Stimulated activated CD8-positive, alpha-beta memory T cell treated with anti-CD3 and anti-CD28 coated beads, Interleukin-4, amount 100 ng/mL, for 24 hours (primary cell): ENCODE data around the gene TCF7L1.

Experiments used
- DNase-seq: peaks from one replicate; pipeline ENCODE4 v3.0.0-alpha.2; 2020; ENCODE audit warnings: low read depth

The TCF7L1 gene

DNA sequence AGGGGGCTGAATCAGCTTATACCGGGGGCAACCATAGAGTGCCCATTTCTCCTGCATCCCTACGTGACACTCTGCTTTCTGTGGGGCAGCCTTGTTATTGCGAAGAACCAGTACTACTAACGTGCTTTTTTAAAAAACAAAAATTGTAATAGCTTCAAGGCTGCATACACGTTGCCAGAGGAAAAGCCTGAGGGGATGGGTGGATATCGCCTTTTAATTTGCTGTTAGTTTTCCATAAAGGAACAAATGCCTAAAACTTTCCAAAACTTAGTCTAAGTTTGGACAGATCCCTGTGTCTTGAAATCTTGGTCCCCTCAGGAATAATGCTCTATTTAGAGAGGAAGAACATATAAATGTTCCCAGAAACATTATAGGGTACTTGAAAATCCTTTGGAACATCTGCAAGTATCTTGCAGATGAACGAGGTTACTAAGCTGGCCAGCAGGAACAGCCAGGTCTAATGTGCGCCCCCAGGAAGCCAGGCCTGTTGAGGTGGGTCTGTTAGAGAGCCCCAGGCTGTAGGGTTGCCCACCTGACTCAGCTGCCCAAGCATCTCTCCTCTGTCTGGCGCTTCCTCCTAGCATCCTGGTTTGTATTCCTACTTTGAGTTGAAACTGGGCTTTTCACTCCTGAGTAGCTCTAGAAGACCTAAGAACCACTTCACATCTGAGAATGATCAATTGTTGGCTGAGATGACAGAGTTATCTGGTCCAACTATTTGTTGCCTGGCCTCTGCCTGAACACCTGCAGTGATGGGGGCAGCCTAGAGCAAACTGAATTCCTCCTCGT lies 97.7 kb downstream of the TCF7L1 start:
- no peak for DNase-seq

DNA sequence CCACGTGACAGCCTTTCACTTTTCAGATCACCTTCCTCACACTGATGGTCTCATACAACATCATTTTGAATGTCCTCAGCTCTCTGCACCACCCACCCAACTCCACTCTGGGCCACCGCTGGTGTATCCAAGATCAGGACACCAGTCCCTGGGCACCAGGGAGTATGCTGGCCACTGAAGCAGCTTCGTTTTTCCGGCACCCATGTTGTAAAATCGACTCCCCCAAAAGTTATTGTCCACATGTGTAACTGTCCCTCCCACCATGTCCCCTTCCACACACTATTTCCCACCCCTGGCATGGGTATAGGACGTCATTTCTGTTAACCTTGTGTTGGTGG lies 98.2 kb downstream of the TCF7L1 start:
- DNase-seq: no peak

DNA sequence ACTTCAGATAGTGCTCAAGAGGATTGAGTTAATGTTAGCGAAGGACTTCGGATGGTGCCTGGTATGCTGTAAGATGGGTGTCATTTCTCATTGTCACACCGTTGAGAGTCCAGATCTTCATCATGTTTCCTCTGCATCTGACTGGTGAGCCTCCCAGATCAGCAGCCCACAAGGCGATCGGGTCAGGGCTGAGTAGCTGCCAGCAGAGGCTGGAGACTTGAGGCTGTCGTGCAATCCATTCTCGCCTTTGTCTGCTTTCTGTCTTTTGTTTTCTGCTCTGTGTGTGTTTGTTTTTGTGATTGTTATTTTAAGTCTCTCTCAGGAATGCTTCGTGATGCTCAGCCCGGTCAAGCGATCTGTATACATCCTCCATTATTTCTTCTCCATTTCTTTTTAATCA lies 98.8 kb downstream of the TCF7L1 start:
- DNase-seq: no peak

DNA sequence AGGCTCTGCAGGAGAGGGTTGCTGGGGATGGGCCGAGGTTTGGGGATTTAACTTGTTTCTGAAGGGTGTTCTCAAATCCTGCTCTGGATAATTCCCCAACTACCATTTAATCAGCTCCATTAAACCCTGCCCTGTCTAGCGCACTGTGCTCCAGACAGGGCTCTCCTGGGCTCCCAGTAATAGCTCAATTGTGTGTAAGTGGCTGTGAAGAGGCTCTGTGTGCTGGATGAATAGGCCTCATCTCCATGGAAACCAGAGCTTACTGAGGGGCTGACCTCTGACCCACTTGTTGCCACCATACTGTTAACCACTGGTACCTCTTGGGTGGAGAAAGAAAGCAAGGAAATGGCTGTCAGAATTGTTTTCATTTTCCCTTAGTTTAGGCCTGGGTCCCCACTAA lies 101.7 kb downstream of the TCF7L1 start:
- DNase-seq: no peak

DNA sequence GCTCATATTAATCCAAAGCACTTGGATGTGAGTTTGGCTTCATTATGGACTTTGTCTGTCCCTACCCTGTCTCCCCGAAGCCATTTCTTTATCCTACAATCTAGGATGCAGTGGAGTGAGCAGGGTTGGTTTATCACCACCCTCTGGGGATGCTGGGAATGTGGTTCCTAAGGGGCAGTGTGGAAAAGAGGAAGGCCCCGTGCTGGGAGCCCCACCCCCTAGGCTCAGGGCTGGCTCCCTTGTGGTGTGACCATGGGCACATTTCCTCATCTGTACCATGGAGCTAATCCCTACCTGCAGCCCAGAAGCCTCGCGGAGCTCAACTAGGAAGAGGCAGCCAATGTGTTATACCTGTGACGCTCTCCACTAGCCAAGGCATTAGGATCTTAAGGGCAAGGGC lies 102.1 kb downstream of the TCF7L1 start:
- no peak for DNase-seq

DNA sequence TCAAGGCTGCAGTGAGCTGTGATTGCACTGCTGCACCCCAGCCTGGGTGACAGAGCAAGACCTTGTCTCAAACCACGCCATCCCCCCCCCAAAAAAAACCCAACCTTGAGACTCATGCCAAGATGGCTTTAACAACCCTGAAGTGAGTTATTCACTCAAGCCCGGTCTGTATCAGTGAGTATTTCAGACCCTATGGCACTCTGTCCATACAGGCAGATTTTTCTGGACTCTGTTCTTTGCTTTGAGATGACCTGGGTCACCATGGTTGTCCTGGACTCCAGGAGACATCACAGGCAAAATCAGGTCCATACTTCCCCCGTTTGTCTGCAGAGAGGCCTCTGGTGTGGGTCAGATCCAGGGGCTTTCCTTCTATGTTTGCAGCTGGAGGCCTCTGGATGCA lies 102.9 kb downstream of the TCF7L1 start:
- no peak for DNase-seq

DNA sequence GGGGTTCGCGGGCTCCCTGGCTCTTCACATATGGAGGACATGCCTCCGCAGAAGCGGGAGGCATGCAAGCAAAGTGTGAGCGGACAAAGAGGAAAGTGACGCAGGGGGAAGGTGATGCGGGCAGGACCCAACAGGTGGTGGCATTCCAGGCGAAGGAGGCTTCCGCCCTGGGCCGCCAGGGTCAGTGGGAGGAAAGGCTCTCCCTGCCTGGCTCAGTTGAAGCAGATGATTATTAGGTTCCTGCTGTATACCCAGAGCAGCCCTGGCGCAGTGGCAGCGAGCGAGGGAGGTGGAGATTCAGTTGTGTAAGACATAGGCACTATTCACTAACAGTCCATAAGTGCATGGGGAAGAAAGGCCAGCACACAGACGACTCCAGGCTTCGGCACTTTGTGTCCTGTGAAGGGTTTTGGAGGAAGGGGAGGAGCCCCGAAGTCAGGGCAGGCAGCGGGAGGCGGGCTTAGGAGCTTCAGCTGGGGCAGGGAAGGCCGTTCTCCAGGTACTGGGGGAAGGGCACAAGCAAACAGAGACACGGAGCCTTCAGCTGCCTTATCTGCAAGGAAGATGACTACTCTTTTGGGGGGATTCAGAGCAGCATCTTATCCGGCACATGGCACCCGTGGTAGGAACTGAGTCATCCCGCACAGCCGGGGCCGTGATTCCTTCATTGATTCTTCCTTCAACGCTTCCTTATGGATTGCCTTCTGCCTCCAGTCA lies 104.8 kb downstream of the TCF7L1 start:
- DNase-seq: no peak

DNA sequence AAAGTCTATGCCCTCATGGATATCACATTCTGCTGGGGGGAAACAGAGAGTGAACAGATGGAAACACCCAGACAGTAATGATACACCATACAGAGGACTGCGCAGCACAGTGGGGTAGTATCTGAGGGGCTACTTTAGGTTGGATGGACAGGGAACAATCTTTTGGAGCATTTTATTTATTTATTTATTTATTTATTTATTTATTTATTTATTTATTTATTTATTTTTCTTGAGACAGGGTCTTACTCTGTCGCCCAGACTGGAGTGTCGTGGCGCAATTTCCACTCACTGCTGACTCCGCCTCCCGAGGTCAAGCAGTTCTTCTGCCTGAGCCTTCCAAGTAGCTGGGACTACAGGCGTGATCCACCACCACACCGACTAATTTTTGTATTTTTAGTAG lies 105.4 kb downstream of the TCF7L1 start:
- DNase-seq: no peak

DNA sequence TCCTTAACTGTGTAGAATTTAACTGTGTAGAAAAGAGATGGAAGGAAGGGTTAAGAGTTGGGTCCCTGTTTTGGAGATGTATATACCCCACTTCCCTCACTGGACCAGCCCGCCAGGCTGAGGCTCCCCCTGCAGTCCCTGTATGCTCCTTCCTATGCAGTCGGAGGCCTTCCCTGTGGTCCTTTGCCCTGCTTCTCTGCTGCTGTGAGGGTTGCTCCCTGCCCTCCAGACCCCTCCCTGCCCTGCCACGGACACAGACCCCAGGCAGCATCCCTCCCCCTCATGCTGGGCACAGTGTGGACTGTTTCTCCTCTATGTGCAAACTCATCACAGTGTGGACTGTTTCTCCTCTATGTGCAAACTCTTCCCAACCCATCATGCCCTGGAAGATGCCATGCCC lies 105.9 kb downstream of the TCF7L1 start:
- DNase-seq: no peak

DNA sequence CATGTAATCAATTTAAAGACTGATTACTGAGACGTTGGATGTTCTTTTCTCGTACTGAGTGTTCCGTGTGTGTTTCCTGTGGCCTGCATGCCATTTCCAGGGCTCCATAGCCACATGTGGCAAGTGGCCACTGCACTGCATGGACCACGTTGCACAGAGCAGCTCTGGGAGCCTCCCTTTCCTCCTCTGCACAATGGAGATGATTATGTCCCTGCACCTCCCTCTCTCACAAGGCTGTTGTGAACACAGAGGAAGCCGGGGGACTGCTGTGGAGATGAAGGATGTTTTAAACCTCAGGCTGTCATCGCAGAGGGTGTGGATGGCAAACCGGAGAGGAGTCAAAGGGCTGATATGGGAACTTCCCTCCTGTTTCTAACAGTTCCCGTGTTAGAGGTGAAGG lies 106.9 kb downstream of the TCF7L1 start:
- no peak for DNase-seq

DNA sequence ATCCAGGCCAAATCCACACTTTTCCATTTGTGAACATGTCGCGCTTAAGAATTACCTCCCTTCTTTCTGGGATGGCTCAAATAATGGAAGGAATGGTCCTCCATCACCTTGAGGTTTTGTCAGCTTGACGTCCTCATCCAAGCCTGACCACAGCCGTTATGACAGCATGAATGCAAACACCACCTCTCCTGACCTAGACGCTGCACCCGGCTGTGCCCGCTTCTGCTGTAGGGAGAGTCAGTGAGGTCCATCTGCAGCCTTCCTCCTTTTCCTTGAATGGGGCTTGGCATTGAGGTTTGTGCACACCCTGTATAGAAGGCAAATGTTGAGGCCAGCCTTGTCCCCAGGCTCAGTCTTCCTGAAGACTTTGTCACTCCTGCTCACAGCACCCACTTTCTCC lies 109.1 kb downstream of the TCF7L1 start:
- DNase-seq: no peak

DNA sequence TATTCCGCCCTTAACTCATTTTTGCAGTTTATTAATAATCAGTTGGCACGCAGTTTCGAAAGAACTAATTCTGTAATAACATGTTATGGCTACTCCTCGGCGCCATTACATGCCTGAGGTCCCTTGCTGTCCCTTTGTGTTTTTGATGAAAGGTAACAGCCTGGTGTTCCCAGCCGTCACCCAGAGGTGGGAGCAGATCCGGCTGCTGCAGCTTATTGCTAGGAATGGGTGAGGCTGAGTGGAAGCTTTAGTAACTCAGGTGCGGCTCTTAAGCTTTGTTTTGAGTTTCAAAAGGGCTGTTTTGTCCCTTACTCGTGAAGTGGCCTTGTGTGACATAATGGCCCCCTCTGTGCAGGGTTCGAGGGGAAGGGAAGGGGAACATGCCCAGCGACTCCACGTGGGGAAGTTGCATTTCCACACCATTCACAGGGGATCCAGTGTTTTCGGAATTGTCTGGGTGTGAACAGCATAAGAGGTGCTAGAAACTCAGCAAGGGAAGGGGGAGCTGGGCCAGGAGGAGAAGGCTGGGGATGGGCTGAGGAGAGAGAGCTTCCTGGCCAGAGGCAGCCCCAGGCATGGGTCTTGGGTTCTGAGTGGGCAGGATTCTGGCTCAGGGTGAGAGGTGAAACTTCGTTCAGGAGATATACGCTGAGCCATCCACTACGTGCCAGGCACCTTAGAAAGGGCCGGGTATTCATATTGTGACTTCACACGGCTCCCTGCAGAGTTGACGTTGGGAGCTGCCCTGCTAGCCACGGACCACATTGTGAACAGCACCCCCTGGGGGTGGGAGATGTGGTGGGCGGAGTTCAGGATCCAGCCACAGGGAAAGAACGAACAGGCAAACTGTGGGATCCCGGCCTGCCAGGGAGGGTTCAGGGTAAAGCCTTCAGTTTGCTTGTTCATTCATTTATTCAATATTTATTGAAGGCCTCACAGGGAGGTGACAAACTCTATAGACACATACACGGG lies 110.2 kb downstream of the TCF7L1 start:
- DNase-seq: no peak

DNA sequence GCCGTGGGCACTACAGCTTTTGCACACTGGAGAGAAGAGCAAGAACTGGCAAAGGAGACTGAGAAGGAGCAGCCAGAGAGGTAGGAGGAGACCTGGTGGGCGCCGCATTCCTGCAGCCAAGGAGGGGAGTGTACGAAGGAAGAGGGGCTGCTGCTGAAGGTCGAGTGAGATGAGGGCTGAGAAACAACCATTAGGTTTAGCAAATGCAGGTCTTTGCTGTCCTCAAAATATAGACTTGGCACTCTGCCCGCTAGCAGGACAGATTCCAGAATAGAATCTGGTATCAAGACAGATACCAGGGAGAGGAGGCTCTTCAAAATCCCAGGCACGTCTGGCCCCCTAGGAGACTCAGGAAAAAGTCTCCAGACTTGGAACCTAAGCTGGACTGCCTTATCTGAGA lies 111.6 kb downstream of the TCF7L1 start:
- DNase-seq: no peak

DNA sequence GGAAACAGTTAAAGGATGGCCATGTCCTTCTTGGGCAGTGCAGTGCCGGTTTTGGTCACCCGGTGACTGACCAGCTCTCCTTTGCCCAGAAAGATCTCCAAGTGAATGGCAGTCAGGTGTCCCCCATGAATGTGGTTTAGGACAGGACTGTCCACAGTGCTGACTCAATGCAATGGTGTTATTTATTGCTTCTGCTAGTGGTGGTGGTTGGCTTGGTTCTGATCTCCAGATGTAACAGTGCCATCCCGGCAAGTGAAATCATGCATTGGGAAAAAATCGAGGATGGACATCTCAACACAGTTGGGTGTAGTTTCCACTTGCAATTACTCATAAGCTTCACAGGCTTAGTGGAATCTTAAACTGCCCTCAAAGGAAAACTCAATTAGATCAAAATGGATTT lies 112.7 kb downstream of the TCF7L1 start:
- DNase-seq: no peak

DNA sequence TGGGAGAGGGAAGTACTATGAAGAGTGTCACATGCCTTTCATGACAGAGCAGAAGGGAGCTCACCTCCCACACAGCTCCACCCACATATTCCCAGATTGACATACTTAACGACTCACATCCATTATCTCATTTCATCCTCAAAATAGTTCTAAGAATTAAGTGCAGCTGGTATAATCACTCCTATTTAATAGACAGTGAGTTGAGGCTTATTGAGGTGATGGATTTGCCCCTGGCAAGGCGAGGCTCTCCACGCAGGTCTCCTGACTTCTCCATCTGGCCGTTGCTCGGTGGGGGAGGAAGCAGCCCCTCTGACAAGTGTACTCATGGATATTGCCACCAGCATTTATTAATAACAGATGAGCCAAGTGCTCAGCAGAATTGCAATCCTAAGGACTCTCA lies 113.2 kb downstream of the TCF7L1 start:
- DNase-seq: no peak

DNA sequence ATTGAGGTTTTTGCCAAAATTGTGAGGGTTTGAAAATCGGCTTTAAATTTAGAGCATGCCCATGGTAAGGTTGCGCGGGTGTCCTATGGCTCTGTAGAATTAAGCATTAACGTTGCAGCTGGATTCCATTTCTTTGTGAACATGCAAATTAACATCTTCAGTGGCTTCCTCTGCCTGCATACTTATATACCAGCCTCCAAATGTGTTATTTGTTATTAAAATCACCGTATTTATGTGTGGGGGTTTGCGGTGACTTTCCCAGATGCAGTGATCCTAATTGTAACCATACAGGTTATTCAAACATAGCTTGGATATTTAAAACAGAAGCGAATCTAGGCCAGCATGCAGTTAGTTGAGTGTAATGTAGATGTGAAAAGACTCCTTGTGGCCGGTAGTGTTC lies 114.4 kb downstream of the TCF7L1 start:
- no peak for DNase-seq

DNA sequence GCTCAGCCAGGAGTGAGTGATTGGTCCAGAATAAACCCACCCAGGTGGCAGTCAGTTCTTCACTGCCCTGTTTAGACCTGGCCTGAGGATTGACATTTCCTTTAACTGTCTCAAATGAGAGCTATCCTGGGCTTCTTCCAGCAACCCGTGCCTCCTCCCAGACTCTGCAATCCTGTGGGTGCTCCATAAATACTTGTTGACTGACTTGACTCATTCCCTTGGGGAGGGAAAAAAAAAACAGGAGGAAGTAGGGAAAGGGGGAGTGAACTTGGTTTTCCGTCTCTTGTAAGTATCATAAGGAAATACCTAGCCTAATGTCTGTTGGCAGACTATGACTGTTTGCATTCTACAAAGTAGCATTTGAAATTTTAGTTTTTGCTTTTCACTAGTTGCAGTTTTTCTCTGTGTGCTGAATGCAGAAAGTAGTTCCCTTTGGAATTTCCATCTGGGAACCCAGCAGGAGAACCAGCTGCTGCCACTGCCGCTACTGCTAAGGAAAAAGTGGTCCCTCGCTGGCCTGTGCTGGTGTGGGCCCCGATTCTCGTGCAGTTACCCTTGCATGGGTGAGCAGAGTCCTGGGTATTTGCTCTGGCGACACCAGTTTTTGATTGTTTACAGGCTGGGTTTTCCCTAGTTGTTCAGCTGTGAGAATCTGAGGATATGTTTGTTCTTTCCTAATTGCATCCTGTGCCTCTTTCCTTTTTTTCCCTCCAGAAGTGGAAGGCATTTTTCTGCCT lies 115.7 kb downstream of the TCF7L1 start:
- DNase-seq: no peak

DNA sequence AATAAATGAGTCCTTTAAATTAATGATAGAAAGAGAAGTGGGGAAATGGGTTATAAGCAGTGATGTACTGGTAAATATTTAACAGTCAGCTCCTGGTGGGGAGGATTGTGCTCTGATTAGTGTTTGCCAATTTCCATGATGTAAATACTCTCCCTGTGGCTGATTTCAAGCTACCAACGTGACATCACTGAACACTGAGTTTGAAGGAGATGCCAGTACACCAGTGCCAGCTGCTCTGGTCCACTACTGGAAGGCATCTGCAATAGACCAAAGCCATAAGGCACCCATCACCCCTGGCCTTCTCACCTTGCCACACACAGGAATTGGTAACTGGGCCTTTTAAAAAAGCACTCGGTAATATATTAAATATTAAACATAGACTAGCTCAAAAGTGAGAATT lies 116.9 kb downstream of the TCF7L1 start:
- no peak for DNase-seq

DNA sequence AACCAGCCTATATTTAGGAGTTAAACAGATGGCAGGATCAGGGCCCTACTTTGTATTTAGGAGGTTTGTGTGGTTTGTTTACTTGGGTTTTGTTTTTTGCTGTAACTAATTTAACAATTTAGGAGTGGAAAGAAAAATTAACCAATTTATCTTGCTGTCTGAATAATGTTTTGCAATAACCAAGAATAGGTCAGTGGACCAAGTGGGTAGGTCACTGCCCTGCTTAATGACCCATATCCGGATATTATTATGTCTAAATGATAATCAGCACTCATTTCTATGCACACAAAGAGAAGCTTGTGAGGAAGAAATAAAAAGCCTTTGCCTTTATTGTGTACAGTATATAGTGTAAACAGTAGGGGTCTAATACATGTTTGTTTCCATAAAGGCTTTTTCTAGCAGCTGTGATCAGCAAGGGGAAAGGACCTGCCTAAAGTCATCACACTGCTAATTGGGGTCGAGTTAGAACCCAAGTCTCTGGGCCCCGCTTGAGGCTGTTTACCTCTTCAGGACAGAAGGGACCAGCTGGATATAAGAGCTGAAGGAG lies 118.0 kb downstream of the TCF7L1 start:
- no peak for DNase-seq

DNA sequence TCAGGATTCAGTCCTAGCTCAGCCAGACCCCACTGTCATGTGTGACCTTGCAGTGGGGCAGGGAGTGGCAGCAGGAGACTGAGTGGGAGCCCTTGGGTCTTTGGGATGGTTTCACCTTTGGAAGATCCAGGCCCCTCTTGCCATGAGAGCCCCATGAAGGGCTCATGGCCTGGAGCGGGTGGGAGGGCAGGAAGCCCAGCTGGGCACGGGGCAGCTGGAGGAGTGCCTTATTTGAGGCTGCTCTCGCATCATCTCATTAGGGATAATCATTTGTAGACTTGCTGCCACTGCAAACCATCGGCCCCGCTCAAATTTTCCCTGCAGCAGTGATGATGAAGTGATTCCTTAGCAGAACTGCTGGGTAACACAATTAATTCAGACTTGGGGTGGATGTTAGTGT lies 120.7 kb downstream of the TCF7L1 start:
- no peak for DNase-seq

DNA sequence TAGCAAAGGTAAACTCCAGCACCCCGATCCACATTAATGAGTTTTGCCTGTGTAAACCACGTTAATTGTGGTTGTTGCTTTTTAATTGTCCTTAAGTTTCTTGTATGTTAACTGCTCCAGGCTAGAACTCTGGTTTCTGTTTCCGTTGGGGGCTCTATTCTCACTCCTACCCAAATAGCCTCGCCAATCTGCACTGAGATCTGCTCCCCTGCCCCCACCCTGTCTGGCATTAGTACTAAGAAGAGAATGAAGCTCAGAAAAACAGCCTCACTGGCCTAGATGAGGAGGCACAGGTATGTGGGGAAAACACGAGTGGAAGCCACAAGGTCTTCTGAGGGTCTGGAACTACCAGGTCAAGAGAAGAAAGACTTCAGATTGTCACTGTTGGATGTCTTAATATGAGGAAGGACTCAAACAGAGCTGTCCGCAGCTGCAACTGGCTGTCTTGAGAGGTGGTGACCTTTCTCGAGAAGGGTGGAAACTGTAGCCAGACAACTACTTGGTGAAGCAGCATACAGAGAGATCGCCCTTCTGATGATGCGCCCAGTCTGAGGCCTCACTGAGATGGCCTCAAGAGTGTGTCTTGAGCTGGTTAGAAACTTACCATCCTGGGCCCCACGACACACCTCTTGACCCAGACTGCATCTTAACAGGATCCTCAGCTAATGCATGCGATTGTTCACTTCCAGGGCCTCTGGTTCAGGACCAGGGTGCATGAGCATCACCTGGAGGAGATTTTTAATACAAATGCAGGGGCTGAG lies 121.5 kb downstream of the TCF7L1 start:
- no peak for DNase-seq
